ENCODE measurements around the gene PSD2. TPM values are rescaled to one million over a fixed set of nuclear protein-coding genes. Genes with fewer than 3 reads are reported as not detected.

PSD2 gene
- total RNA-seq, 1 experiment from 2014 or later = 0.79 TPM

GRCh38 chr5:139812836-139813805, 17.5 kb downstream of the PSD2 start:
- ChIA-PET POLR2A (no interaction called here), RAD21 (ENCODE audit: low non-redundant PET in 1 of 2, low total read pairs in 2 of 2, uncharacterized antibody in 2 of 2, unreplicated experiment in 2 of 2) (no interaction called here), CTCF (no interaction called here)
- no peaks in the 10 kb centered on the region for H3K79me2 ChIP-seq (ENCODE audit: insufficient read depth, low read length)
- ATAC-seq = no peak
- no peaks in the 10 kb centered on the region for H3K36me3 ChIP-seq (ENCODE audit: control insufficient read depth in 1 of 2, insufficient read depth in 2 of 2, low read length in 2 of 2)
- TF ChIP-seq CBX3 (IDR thresholded peaks at IDR 0.05; ENCODE audit: low read depth) = no peak
- no peak for TF ChIP-seq SP1 (IDR thresholded peaks at IDR 0.05; ENCODE audit: low read depth)
- no peak for TF ChIP-seq FOSL1 (IDR thresholded peaks at IDR 0.05; ENCODE audit: low read depth)
- no peak for TF ChIP-seq EGR1 (IDR thresholded peaks at IDR 0.05; ENCODE audit: low read depth)
- TF ChIP-seq ZBTB33 (IDR thresholded peaks at IDR 0.05; ENCODE audit: extremely low read depth, insufficient replicate concordance, low read length) = no peak
- no peak for TF ChIP-seq EZH2 (IDR thresholded peaks at IDR 0.05)
- TF ChIP-seq SRF (IDR thresholded peaks at IDR 0.05; ENCODE audit: low read depth) = no peak
- TF ChIP-seq ATF3 (IDR thresholded peaks at IDR 0.05) = no peak
- no peak for TF ChIP-seq ZNF274 (IDR thresholded peaks at IDR 0.05; ENCODE audit: low read depth, low read length)
- no peak for TF ChIP-seq MAX (IDR thresholded peaks at IDR 0.05)
- TF ChIP-seq YY1 (IDR thresholded peaks at IDR 0.05; ENCODE audit: extremely low read depth, insufficient replicate concordance, low read depth, low read length) = no peak
- TF ChIP-seq CTCF (IDR thresholded peaks at IDR 0.05 in 2 of 3, conservative IDR thresholded peaks at IDR 0.05 in 1 of 3; ENCODE audit: borderline replicate concordance in 1 of 3, insufficient read depth in 1 of 3, low read depth in 2 of 3, low read length in 2 of 3) = no peak
- no peak for TF ChIP-seq TCF7L2 (IDR thresholded peaks at IDR 0.05; ENCODE audit: borderline replicate concordance, extremely low read depth, insufficient read depth, insufficient read length)
- TF ChIP-seq RAD21 (IDR thresholded peaks at IDR 0.05; ENCODE audit: low read depth) = no peak
- TF ChIP-seq EZH2phosphoT487 (IDR thresholded peaks at IDR 0.05; ENCODE audit: borderline replicate concordance) = no peak
- TF ChIP-seq ZFX (IDR thresholded peaks at IDR 0.05) = no peak
- H4K20me1 ChIP-seq (ENCODE audit: insufficient read depth) = no peaks in the 10 kb centered on the region
- no peak overlapping the region for H2AFZ ChIP-seq (ENCODE audit: low read depth, low read length, poor library complexity, severe bottlenecking)
- no peak for DNase-seq (ENCODE audit: low read depth, low spot score)
- no peaks in the 10 kb centered on the region for H3K9me2 ChIP-seq (ENCODE audit: insufficient read depth)
- H3K4me3 ChIP-seq (replicated peaks in 1 of 2; ENCODE audit: low read depth in 1 of 2, low read length in 2 of 2) = no peak overlapping the region
- H3K9ac ChIP-seq (ENCODE audit: low read length) = no peak overlapping the region
- intact Hi-C loops (cut with micrococcal nuclease) = no loop called here
- no TSS peak for BruUV-seq (replicated peaks)
- no peaks in the 10 kb centered on the region for H3K27me3 ChIP-seq (ENCODE audit: insufficient read depth, low read length)
- H3K4me2 ChIP-seq (ENCODE audit: low read length) = no peak overlapping the region
- no peaks in the 10 kb centered on the region for H3K4me1 ChIP-seq (ENCODE audit: control insufficient read depth in 1 of 2, insufficient read depth in 2 of 2, low read length in 2 of 2)
- no peak overlapping the region for H3K27ac ChIP-seq (ENCODE audit: low read depth, low read length)
- H3K9me3 ChIP-seq (ENCODE audit: control insufficient read depth in 1 of 2, insufficient read depth in 1 of 2, low read depth in 1 of 2, low read length in 2 of 2) = peaks cover 0 to under 1% of the 10 kb centered on the region in 2 experiments; a peak in 1 of 4 replicates
